Measurements from ENCODE around the gene SIN3B.

DNA sequence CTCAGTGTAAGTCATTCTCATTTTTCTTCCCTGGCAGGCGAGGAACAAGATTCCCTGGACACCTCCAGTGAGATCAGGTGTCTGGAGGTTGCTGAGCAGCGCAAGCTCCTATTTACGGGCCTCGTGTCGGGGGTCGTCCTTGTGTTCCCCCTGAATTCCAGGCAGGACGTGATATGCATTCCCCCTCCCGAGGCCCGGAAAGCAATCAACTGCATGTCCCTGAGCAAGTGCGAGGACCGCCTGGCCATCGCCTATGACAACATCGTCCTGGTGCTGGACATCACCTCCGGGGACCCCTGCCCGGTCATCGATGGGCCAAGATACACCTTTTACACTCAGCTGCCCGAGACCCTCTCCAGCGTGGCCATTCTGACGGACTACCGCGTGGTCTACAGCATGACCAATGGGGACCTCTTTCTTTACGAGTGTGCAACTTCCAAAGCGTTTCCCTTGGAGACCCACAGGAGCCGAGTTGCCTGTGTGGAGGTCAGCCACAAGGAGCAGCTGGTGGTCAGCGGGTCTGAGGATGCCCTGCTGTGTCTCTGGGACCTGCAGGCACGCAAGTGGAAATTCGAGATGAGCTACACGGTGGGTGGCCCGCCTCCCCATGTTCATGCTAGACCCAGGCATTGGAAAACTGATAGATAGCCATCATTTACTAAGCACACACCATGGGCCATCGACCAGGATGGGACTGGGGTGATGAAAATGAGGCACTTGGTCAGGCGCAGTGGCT is 21.5 kb upstream of the SIN3B start:
- TF ChIP-seq CTCF (IDR thresholded peaks at IDR 0.05): no peak
- no peak for TF ChIP-seq EZH2 (IDR thresholded peaks at IDR 0.05; ENCODE audit: borderline replicate concordance, insufficient read depth, low read depth, low read length, poor library complexity, severe bottlenecking)

Data from B cell (primary cell).